ENCODE measurements around the gene SETD4. TPM values are rescaled to one million over a fixed set of nuclear protein-coding genes. Genes with fewer than 3 reads are reported as not detected.
A peak's percentile ranks its signal among the peaks of the same experiment; 100 is the strongest.

SETD4 gene
- total RNA-seq, 1 experiment from 2014 or later: 12.5 TPM

GRCh38 chr21:35996217-35996616 is 64.1 kb downstream of the SETD4 start:
- H3K4me1 ChIP-seq (ENCODE audit: insufficient read depth, low read length): no peaks in the 10 kb centered on the region
- ChIA-PET CTCF (no interaction called here), POLR2A (ENCODE audit: unreplicated experiment) (no interaction called here)
- H4K20me1 ChIP-seq (ENCODE audit: low read length): no peaks in the 10 kb centered on the region
- BruUV-seq (replicated peaks): no TSS peak
- H2AFZ ChIP-seq (ENCODE audit: low read length): no peak overlapping the region
- no peaks in the 10 kb centered on the region for H3K9me3 ChIP-seq (ENCODE audit: low read length)
- no peaks in the 10 kb centered on the region for H3K9me2 ChIP-seq (replicated peaks; ENCODE audit: low read length)
- H3F3A ChIP-seq (ENCODE audit: low read length, unreplicated experiment): no peaks in the 10 kb centered on the region
- H3K79me2 ChIP-seq (ENCODE audit: low read length): no peaks in the 10 kb centered on the region
- no peak overlapping the region for H3K9ac ChIP-seq (ENCODE audit: low read length)
- TF ChIP-seq EZH2 (IDR thresholded peaks at IDR 0.05; ENCODE audit: low read length, unreplicated experiment): no peak
- no peak for TF ChIP-seq EZH2phosphoT487 (IDR thresholded peaks at IDR 0.05; ENCODE audit: borderline replicate concordance, low read length)
- no peak for TF ChIP-seq CTCF (conservative IDR thresholded peaks at IDR 0.05; ENCODE audit: low read depth, low read length)
- DNase-seq (no peak), ATAC-seq (no peak)
- H3K4me2 ChIP-seq (ENCODE audit: low read length): no peak overlapping the region
- no peak overlapping the region for H3K4me3 ChIP-seq (ENCODE audit: low read length)
- peaks cover 12% of the 10 kb centered on the region; the same call in 1 of the 2 replicates for H3K27me3 ChIP-seq (ENCODE audit: low read length)
- intact Hi-C loops (cut with micrococcal nuclease): no loop called here
- no peaks in the 10 kb centered on the region for H3K36me3 ChIP-seq (ENCODE audit: low read depth, low read length)
- H3K27ac ChIP-seq (ENCODE audit: low read length): no peak overlapping the region

DNA sequence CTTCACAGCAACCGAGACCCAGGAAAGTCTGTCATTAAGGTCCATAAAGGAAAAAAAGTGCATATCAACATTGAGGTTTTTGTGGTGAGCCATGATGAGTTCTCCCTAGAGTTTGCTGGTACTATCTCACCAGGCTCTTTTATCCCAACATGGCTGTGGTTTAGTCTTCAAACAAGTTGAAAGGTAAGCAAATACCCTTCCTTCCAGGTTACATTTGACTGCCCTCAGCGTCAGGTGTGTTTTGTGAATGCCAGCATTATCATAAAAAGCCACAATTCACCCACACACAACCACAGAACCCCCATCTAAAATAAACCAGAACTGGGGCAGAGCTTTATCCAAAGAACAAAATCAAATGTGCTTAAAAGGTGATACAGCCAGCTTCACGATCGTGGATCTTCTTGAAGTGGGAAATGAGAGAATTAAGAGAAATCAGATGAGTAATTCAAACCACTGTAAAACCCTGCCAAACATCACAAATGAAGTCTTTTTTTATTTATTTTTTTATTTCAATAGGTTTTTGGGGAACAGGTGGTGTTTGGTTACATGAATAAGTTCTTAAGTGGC is 64.7 kb downstream of the SETD4 start:
- Histone ChIP-seq H3F3A (ENCODE audit: low read length, unreplicated experiment) (no peaks in the 10 kb centered on the region), H2AFZ (ENCODE audit: low read length) (no peak overlapping the region), H3K9ac (ENCODE audit: low read length) (no peak overlapping the region), H4K20me1 (ENCODE audit: low read length) (no peaks in the 10 kb centered on the region), H3K9me3 (ENCODE audit: low read length) (no peaks in the 10 kb centered on the region), H3K27me3 (ENCODE audit: low read length) (peaks cover 12% of the 10 kb centered on the region; the same call in 1 of the 2 replicates), H3K79me2 (ENCODE audit: low read length) (no peaks in the 10 kb centered on the region), H3K4me2 (ENCODE audit: low read length) (no peak overlapping the region), H3K27ac (ENCODE audit: low read length) (no peak overlapping the region), H3K36me3 (ENCODE audit: low read depth, low read length) (no peaks in the 10 kb centered on the region), H3K9me2 (replicated peaks; ENCODE audit: low read length) (no peaks in the 10 kb centered on the region), H3K4me1 (ENCODE audit: insufficient read depth, low read length) (no peaks in the 10 kb centered on the region), H3K4me3 (ENCODE audit: low read length) (no peak overlapping the region)
- no TSS peak for BruUV-seq (replicated peaks)
- ATAC-seq (no peak), DNase-seq (peak; percentile 35)
- no peak for TF ChIP-seq EZH2phosphoT487 (IDR thresholded peaks at IDR 0.05; ENCODE audit: borderline replicate concordance, low read length)
- no peak for TF ChIP-seq CTCF (conservative IDR thresholded peaks at IDR 0.05; ENCODE audit: low read depth, low read length)
- POLR2A ChIA-PET (ENCODE audit: unreplicated experiment): no interaction called here
- CTCF ChIA-PET: no interaction called here
- intact Hi-C loops (cut with micrococcal nuclease): no loop called here

DNA sequence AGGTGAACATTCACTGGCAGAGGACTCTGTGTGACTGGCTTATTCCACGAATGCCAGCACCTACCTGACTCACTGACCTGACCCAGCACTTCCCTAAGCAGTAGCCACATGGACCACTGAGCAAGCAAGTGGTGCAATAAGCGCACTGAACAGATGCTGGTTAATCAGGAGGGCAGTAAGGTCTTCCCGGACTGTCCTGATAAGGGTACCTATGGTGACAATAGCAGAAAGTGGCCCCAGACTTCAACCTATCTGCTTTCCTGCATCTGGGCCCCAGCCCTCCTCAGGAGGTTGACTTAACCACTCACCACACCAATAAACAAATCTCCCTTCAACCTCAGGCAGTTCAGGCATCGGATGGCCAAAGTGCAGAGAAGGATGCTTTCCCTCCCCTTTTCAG is 65.7 kb downstream of the SETD4 start:
- H3K27me3 ChIP-seq (ENCODE audit: low read length): peaks cover 12% of the 10 kb centered on the region; the same call in 1 of the 2 replicates
- no peaks in the 10 kb centered on the region for H3K36me3 ChIP-seq (ENCODE audit: low read depth, low read length)
- no TSS peak for BruUV-seq (replicated peaks)
- H3K9ac ChIP-seq (ENCODE audit: low read length): no peak overlapping the region
- no peaks in the 10 kb centered on the region for H3K4me1 ChIP-seq (ENCODE audit: insufficient read depth, low read length)
- no peak overlapping the region for H3K27ac ChIP-seq (ENCODE audit: low read length)
- intact Hi-C loops (cut with micrococcal nuclease): no loop called here
- ChIA-PET CTCF (no interaction called here), POLR2A (ENCODE audit: unreplicated experiment) (no interaction called here)
- no peaks in the 10 kb centered on the region for H3F3A ChIP-seq (ENCODE audit: low read length, unreplicated experiment)
- DNase-seq (no peak), ATAC-seq (no peak)
- no peak overlapping the region for H2AFZ ChIP-seq (ENCODE audit: low read length)
- no peaks in the 10 kb centered on the region for H3K9me2 ChIP-seq (replicated peaks; ENCODE audit: low read length)
- H3K79me2 ChIP-seq (ENCODE audit: low read length): no peaks in the 10 kb centered on the region
- TF ChIP-seq CTCF (conservative IDR thresholded peaks at IDR 0.05; ENCODE audit: low read depth, low read length): no peak
- no peak for TF ChIP-seq EZH2 (IDR thresholded peaks at IDR 0.05; ENCODE audit: low read length, unreplicated experiment)
- TF ChIP-seq EZH2phosphoT487 (IDR thresholded peaks at IDR 0.05; ENCODE audit: borderline replicate concordance, low read length): no peak
- H4K20me1 ChIP-seq (ENCODE audit: low read length): no peaks in the 10 kb centered on the region
- no peak overlapping the region for H3K4me3 ChIP-seq (ENCODE audit: low read length)
- H3K4me2 ChIP-seq (ENCODE audit: low read length): no peak overlapping the region
- H3K9me3 ChIP-seq (ENCODE audit: low read length): no peaks in the 10 kb centered on the region
